ENCODE measurements around the gene CD63. TPM values are rescaled to one million over a fixed set of nuclear protein-coding genes. Genes with fewer than 3 reads are reported as not detected.

CD63 gene
- total RNA-seq, 1 experiment from 2014 or later, result 367 TPM

DNA sequence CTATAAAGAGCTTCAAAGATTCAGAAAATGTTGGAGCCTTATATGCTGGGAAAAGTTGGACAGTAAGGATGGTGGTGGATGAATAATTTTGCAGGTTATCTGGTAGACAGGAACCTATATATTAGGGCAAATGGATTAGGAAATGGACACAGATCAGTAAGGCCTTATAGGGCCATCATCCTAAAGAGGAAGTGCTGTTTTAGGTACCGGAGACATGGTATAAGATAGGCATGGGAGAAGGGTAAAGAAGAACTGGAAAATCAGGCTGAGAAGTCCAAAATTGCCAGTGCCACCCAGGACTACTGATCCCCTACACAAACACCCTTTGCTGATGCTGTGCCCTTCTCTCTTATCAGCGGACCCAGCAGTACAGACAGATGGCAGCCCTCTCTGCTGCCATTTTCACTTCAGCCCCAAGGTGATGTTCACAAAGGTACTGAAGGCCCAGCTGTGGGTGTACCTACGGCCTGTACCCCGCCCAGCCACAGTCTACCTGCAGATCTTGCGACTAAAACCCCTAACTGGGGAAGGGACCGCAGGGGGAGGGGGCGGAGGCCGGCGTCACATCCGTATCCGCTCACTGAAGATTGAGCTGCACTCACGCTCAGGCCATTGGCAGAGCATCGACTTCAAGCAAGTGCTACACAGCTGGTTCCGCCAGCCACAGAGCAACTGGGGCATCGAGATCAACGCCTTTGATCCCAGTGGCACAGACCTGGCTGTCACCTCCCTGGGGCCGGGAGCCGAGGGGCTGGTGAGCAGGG lies 19.6 kb upstream of the CD63 start:
- peaks cover 61% of the 10 kb centered on the region for H3K36me3 ChIP-seq (ENCODE audit: insufficient read depth, low read length, poor library complexity, severe bottlenecking)
- no TSS peak for BruUV-seq (replicated peaks)
- H3K4me1 ChIP-seq (ENCODE audit: insufficient read depth, low read length, poor library complexity, severe bottlenecking), result peaks cover 9% of the 10 kb centered on the region
- DNase-seq (ENCODE audit: low spot score), result no peak
- no peak for TF ChIP-seq EZH2 (IDR thresholded peaks at IDR 0.05; ENCODE audit: borderline replicate concordance, low read depth, low read length, poor library complexity, severe bottlenecking)
- TF ChIP-seq CTCF (conservative IDR thresholded peaks at IDR 0.05; ENCODE audit: low read depth, low read length), result no peak
- H3K27ac ChIP-seq (ENCODE audit: low read depth, low read length, poor library complexity, severe bottlenecking), result no peak overlapping the region
- POLR2A ChIA-PET (ENCODE audit: low non-redundant PET), result no interaction called here
- intact Hi-C loops (cut with micrococcal nuclease; ENCODE audit: unreplicated experiment), result no loop called here
- CTCF ChIA-PET, result no interaction called here
- H3K4me3 ChIP-seq (ENCODE audit: low read depth, low read length, poor library complexity, severe bottlenecking), result no peak overlapping the region
- H3K9me3 ChIP-seq (ENCODE audit: low read depth, low read length, poor library complexity, severe bottlenecking), result no peaks in the 10 kb centered on the region
- H3K27me3 ChIP-seq (replicated peaks; ENCODE audit: insufficient read depth, low read depth, low read length, poor library complexity), result no peaks in the 10 kb centered on the region

- Histone ChIP-seq H3K27me3 (replicated peaks; ENCODE audit: insufficient read depth, low read depth, low read length, poor library complexity) (no peaks in the 10 kb centered on the region), H3K27ac (ENCODE audit: low read depth, low read length, poor library complexity, severe bottlenecking) (no peak overlapping the region), H3K9me3 (ENCODE audit: low read depth, low read length, poor library complexity, severe bottlenecking) (no peaks in the 10 kb centered on the region), H3K4me3 (ENCODE audit: low read depth, low read length, poor library complexity, severe bottlenecking) (no peak overlapping the region), H3K4me1 (ENCODE audit: insufficient read depth, low read length, poor library complexity, severe bottlenecking) (peaks cover 9% of the 10 kb centered on the region), H3K36me3 (ENCODE audit: insufficient read depth, low read length, poor library complexity, severe bottlenecking) (peaks cover 46% of the 10 kb centered on the region)
- intact Hi-C loops (cut with micrococcal nuclease; ENCODE audit: unreplicated experiment), result no loop called here
- ChIA-PET CTCF (no interaction called here), POLR2A (ENCODE audit: low non-redundant PET) (interaction anchor here (0.6 kb wide), 1 partner anchor 53 kb away, joined by 11 read pairs; no protein-coding TSS in a partner anchor)
- no peak for DNase-seq (ENCODE audit: low spot score)
- no TSS peak for BruUV-seq (replicated peaks)
- TF ChIP-seq EZH2 (IDR thresholded peaks at IDR 0.05; ENCODE audit: borderline replicate concordance, low read depth, low read length, poor library complexity, severe bottlenecking), result no peak
- TF ChIP-seq CTCF (conservative IDR thresholded peaks at IDR 0.05; ENCODE audit: low read depth, low read length), result no peak
Measured at GRCh38 chr12:55746913-55747231, 18.1 kb upstream of the CD63 start.

GRCh38 chr12:55746174-55746912 lies 17.5 kb upstream of the CD63 start:
- no peaks in the 10 kb centered on the region for H3K27me3 ChIP-seq (replicated peaks; ENCODE audit: insufficient read depth, low read depth, low read length, poor library complexity)
- ChIA-PET POLR2A (ENCODE audit: low non-redundant PET) (interaction anchor here (0.5 kb wide), 1 partner anchor 691 kb away, joined by 4 read pairs; no protein-coding TSS in a partner anchor), CTCF (no interaction called here)
- peaks cover 41% of the 10 kb centered on the region for H3K36me3 ChIP-seq (ENCODE audit: insufficient read depth, low read length, poor library complexity, severe bottlenecking)
- intact Hi-C loops (cut with micrococcal nuclease; ENCODE audit: unreplicated experiment), result no loop called here
- BruUV-seq (replicated peaks), result no TSS peak
- peaks cover 9% of the 10 kb centered on the region for H3K4me1 ChIP-seq (ENCODE audit: insufficient read depth, low read length, poor library complexity, severe bottlenecking)
- no peak for TF ChIP-seq EZH2 (IDR thresholded peaks at IDR 0.05; ENCODE audit: borderline replicate concordance, low read depth, low read length, poor library complexity, severe bottlenecking)
- no peak for TF ChIP-seq CTCF (conservative IDR thresholded peaks at IDR 0.05; ENCODE audit: low read depth, low read length)
- peak overlapping the region; percentile 27 for H3K27ac ChIP-seq (ENCODE audit: low read depth, low read length, poor library complexity, severe bottlenecking)
- no peaks in the 10 kb centered on the region for H3K9me3 ChIP-seq (ENCODE audit: low read depth, low read length, poor library complexity, severe bottlenecking)
- peak overlapping the region; percentile 70 for H3K4me3 ChIP-seq (ENCODE audit: low read depth, low read length, poor library complexity, severe bottlenecking)
- DNase-seq (ENCODE audit: low spot score), result no peak
